ENCODE data around the gene APOL4.
A peak's percentile ranks its signal among the peaks of the same experiment; 100 is the strongest.
"Not testable (repeated sequence)": the region's sequence is repeated elsewhere in the genome, so short reads cannot be mapped to it uniquely, and the experiment has no call there.

Gene APOL4

DNA sequence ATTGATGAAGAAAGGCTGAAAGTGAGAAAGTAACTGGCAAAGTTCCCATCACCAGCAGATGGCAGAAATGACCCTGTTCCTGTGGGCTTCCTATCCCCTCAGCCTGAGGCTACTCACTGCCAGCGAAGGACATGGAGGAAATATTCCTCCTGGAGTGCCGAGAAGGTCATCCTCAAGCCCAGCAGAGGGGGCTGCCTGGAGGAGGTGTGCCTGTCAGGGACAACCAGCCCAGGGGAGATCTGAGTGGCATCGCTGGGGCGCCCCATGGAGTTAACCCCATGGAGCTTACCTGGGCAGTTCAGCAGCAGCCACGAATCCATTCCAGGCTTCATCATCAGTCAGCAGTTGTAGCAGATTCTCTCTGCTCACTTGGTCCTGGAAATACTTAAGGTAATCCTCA lies 29.4 kb upstream of the APOL4 start:
- not testable (repeated sequence) for DNase-seq

DNA sequence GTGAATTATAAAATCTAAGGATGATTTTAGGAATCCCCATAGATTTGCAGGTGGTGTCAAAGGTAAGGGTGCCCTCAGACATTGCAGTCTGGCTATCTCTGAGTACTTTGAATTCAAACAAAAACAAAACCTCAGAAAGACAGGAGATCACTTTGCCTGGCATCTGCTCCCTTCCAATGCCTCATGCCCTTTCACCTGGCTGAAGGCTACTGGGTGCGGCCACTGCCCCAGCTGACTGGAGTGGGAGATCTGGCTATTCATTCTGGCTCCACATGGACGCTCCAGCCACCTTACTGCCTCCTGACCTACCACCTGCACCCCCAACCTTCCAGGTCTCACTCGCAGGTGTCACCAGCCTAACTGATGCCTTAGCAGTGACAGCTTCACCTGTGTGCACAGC lies 28.0 kb upstream of the APOL4 start:
- DNase-seq: not testable (repeated sequence)

DNA sequence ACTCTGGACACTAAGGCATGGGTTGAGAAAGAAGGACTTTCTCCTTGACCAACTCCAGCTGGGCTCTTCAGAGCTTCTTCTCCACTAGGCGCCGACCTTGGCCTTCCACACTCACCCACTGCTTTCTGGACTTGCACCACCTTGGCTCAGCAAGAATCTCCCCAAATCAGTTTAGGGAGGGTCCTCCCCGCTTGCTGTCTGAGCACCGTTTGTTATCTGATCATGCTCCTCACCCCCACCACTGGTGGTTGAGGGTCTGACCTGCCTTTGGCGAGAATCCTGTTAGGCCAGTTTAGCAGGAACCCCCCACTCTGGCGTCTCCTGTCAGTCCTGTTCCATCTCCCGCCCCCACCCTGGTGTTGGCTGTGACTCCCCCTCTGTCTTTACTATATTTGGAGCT lies 27.3 kb upstream of the APOL4 start:
- DNase-seq: no peak

DNA sequence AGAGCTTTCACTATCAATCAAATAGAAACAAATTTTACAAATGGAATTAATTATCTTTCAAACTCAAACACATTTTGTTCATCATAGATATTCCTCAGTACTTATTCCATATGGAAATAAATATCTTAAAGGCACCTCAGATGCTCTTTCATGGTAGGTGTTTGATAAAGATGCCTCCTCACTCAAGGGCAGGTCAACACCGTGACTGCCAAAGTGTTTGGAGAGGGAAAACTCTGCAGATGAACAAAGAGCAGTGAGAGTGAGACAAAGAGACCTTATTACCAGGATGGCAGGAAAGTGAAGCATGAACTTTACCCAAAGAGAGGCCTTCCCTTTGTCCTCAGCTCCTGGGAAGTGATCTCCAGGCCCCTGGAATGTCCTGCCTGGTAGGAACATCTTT lies 26.8 kb upstream of the APOL4 start:
- DNase-seq: not testable (repeated sequence)

DNA sequence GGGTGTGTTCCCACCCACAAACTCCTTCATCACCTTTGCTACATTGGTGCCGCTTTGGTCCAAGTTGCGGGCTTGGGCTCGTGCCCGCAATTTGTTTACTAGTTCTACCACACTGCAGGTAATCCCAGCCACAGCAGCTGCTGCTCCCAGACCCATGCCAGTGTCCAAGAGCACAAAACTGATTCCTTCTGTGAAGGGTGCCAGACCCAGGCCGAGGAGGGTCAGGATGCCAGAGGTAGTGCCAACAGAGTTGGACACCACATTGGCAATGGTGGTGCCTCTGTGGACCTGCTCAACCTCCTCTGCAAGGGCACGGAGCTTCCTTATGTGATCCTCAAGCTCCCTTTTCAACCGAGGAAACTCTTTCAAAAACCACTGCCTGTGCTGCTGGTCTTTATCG lies 26.2 kb upstream of the APOL4 start:
- DNase-seq: no peak

DNA sequence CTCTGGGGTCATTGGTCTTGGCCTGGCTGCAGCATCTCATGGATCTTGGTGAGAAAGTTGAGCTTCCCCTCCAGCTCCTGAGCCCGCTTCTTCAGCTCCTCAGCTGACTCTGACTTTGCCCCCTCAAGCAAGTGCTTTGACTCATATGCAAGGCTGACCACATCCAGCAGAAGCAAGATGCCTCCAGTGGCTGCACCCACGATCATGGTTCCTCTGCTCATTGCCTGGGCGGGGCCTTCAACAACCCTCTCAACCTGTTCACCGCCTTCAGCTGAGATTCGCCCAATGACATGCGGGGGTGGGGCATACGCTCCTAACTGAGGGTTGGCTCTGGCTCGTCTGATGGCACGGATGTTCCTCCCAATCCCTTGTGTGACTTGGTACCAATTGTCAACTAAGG lies 25.8 kb upstream of the APOL4 start:
- peak in 3 of 4 experiments; percentile 51 to 58 (median 58) for DNase-seq

DNA sequence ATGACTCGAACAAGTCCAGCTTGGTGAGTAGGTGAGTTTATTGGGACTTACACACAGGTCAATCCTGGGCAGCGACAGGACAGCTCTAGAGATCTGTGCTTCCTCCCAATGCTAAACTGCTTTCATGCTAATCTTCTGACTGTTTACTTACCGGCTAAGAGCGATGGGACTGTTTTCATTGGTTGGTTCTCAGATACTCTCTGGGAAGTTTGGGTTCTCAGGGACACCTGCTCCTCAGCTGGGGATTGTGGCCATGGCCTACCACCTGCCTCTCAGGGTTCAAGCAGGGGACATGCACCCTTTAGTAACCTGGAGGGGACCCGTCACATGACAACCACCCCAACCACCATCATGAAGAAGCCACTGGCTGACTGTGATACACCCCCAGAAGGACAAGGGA lies 24.6 kb upstream of the APOL4 start:
- DNase-seq: no peak

DNA sequence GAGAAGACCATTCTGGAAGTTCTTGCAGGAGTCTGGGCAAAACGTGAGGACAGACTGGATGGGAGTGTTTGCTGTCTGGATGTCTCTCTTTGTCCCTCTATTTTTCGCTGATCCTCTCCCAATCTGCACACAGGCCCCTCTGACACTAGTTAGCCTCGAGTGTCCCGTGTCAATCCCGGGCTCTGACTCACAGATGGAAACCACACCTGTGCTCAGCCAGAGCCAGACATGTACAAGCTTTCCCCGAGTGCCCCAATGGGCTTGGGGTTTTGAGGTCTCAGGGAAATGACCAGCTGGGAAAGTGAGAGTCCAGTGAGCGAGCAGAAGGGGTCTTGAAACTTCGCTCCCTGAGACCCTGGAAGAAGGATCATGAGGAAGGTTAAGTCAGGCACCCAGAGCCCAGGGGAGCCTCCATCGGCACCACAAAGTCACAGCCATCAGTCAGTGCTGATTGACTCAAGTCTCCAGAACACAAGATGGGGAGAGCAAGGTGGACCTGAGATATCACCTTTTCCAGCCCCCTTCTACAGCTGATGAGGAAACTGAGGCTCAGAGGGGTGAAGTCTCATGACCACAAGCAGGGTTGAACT lies 23.8 kb upstream of the APOL4 start:
- DNase-seq: no peak

DNA sequence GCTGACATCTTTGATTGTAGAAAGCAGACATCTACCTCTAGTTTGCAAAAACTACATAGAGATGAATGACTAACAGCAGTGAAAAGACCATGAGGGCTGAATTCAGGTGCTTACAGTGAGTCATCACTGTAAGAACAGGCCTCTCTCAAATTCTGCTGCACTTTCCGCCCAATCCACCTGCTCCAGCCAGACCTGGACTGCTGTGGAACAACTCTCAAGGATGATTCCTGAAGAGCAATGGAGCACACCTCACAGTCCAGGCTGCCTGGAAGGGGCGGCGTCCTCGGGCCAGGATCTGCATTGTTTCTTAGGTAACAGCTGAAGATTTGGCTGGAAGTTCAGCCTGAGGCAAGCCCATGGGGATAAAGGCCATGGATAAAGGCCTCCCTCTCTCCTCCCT lies 22.6 kb upstream of the APOL4 start:
- DNase-seq: no peak

DNA sequence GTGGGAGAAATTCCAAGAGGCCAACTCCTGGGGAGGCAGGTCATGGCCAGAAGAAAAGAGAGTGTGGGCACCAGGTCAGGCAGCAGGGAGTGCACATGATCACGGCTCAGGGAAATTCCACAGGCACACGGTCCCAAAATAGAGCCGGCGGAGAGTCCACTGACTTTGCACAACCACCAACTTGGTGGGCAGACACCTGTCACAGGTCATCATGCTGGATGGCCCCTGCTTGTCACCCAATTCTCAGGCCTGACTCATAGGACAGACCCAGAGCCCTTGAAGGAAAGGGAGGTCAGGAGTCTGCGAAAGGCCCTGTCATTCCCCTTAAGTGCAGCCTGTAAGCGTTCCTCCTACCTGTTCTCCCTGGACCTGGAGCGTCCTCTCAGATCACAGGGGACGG lies 21.9 kb upstream of the APOL4 start:
- DNase-seq: no peak

DNA sequence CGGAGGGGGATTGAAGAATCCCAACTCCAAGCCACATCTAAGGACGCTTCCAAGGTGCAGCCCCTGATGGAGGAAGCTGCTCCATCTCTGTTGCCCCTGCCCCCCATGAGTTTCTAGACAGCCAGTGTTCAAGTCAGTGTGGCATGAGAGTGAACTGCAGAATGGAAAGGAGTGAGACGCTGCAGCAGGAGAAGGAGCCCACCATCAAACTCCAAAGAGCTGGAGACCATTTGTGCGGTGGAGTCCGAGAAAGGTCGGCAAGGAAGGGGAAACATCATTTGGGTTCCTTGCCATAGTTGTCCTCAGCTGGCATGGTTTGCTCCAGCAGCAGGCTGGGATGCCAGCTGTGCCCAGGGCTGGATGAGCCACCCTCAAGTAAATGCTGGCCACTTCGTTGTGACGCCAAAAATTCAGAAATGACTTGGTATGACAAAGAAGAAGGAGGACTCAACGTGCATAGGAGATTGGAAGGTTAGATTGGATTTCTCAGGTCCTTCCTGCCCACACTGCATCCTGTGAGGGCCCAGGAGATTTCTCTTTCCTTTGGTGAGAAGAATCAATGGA lies 21.4 kb upstream of the APOL4 start:
- no peak for DNase-seq

DNA sequence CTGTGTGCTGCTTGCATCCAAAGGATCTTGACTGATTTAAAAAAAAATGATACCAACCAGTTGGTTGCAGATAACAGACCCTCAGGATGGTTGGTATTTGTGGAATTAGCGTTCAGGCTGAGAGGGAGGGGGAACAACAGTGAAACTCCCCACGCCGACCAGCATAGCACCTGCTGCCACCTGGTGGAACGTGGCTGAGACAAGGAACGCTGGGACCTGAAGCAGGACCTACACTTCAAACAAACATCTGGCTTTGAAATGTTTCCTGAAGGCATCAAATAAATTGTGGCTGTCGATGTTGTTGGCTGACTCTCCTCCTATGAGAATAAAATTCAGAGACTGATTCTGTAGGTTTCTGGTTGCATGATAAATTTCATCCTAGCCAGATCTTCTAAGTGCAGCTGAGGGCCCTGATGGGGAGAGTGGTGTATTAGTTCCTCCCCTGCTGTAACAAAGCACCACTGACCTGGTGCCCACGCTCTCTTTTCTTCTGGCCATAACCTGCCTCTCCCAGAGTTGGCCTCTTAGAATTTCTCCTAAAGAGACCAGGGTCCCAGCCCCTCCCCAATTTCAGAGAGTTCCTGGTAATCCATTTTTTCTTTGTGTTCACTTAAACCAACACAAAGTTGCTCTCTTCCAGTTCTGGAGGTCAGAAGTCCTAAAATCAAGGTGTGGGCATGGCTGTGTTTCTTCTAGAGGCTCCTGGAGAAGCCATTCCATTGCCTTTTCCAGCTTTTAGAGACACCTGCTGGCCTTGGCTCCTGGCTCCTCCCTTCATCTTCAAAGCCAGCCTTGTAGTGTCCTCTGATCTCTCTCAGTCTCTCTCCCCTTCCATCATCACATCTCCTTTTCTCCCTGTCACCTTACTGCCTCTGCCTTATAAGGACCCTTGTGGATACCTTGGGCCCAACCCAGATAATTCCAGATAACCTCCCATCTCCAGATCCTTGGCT lies 20.5 kb upstream of the APOL4 start:
- DNase-seq: peak; percentile 47 to 59 (median 52)

DNA sequence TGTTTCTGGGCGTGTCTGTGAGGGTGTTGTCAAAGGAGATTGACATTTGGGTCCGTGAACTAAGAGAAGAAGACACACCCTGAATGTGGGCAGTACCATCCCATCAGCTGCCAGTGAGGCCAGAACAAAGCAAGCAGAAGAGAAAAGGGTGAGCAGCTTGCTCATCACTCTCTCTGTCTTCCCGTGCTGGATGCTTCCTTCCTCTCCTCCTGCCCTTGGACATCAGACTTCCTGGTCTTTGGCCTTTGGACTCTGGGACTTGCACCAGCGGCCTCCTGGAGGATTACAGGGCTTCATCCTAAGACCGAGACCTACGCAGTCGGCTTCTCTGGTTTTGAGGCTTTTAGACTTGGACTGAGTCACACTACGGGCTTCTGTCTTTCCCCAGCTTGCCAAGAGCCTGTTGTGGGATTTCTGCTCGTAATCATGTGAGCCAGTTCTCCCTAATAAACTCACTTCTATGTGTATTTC lies 18.9 kb upstream of the APOL4 start:
- peak; percentile 28 to 69 (median 53) for DNase-seq

DNA sequence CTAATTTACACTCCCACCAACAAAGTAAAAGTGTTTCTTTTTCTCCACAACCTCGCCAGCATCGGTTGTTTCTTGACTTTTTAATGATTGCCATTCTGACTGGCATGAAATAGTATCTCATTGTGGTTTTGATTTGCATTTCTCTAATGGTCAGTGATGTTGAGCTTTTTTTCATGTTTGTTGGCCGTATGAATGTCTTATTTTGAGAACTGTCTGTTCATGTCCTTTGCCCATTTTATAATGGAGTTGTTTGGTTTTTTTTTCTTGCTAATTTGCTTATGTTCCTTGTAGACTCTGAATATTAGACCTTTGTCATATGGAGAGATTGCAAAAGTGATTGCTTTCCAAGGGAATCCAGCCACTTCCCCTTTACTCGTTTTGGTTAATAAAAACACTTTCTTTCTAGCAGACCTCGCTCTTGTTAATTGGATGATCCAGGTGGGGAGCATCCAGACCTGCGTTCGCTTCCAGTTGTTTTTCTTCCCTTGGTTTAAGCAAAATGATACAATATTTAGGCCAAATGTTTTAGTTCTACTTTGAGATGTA lies 17.1 kb upstream of the APOL4 start:
- DNase-seq: peak in 2 of 4 experiments; percentile 44 to 50

DNA sequence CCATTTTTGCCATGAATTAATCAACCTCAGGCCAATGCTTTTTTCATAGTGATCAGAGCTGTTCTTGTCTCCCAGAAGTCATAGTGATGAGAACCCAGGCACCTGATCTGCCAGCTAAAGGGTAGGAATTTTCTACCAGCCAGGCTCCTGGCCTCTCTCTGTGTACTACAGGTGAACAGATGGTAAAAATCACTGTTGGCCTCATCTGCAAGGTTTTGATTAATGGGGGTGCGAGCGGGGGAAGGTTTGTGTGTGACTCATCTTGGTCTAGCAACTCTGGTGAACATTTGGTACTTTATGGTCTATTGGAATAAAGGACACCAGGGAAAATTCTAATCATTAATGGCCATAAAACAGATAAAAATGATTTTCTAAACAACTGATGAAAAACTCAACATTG lies 14.4 kb upstream of the APOL4 start:
- no peak for DNase-seq

DNA sequence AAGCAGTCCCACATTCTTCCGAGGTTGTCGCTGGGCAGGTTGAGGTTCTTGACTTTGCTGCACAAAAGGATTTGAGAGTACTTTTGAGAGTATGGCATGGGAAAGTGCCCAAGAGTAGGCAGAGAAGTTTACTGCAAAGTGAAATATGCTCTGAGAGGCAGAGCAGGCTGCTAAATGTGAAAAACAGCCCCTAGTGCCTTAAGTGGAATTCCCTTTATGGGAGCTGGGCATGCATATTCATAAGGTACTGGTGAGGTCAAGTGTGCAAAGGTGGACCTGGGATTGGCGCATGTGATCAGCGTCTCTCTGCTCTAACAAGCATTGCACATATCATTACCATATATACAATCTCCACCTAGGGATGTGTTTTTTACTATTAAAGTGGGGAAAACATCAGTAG lies 12.0 kb upstream of the APOL4 start:
- no peak for DNase-seq

DNA sequence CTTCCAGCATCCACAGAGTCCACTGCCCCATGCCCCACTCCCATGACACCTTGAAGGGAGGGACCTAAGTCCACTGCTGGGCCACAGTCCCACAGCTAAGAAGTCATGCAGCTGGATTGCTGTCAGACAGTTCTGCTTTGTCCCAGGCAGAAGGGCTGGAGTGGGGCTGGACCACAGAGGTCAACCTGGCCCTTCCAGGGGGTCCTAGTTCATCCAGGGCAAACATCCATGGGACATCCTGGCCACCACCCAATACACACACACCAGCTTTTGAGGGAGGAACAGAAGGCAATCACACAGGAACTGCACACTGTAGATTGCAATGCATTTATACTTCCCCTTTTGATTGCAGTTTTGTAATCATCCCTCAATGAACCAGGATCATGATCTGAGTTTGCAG lies 11.3 kb upstream of the APOL4 start:
- peak; percentile 27 to 73 (median 63) for DNase-seq

DNA sequence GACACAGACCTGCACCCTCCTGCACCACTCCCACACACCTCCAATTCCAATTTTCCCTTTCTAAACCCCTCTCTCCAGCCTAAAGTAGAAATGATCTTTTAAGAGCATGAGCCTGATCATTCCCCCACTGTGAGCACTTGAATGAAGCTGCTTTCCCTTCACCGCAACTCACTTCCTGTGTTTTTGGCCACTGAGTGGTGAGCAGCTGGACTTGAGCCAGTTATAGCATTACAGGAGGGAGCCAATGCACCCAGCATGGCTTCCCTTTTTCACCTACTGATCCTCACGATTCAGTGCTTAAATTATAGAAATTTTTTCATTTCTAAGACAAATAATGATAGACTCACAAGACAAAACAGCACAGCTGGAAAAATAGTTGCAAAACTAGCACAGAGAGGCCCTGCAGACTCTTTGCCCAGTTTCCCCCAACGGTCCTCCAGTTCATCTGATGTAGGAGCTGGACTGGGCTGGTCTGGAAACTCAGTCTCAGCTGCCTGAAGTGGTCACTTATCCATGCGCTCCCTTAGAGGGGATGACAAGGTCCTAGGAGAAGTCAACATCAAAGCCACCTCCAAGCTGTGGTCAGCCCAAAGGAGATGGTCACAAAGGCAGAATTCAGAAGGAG lies 9.7 kb upstream of the APOL4 start:
- peak; percentile 66 to 78 (median 74) for DNase-seq

DNA sequence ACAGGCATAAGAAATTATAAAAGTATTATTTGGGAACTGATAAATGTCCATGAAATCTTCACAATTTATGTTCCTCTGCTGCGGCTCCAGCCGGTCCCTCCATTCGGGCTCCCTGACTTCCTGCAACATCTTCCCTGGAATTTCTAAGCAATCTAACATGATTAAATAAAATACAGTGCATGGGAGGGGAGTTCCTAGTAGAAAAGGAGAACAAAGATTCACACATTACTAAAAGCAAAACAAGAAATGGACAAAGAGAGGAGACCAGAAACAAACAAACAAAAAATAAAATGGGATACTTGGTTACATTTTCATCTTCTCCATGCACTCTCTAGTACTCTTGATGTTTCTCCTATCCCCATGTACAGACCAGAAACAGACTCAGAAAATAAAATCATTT lies 8.6 kb upstream of the APOL4 start:
- peak in 2 of 4 experiments; percentile 21 to 46 for DNase-seq

DNA sequence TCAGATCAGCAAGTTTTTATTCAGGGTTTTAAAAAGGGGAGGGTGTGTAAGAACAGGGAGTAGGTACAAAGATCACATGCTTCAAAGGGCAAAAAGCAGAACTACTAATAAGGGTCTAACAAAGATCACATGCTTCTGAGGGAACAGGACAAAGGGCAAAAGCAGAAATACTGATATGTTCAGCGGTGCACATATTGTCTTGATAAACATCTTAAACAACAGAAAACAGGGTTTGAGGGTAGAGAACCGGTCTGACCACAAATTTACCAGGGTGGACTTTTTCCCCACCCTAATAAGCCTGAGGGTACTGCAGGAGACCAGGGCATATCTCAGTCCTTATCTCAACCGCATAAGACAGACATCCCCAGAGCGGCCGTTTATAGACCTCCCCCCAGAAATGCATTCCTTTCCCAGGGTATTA lies 7.9 kb upstream of the APOL4 start:
- peak in 1 of 4 experiments; percentile 33 for DNase-seq

DNA sequence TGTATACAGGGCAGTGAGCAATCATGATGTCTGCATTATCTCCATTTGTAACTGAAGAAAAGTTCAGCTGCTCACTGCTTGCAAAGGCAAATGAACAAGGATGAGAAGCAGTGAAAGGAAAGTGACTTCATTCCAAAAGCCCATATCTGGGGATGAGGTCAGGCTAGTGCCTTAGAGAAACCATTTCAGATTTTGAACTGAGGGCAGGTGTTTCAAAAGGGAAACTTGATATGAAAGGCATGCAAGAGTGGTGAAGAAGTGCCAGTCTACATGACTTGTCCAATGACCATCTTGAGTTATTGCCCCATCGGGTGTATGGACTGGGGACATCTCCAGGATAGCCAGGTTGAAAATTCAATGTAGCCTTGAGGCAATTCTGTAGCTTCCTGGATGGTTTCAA lies 7.3 kb upstream of the APOL4 start:
- no peak for DNase-seq

DNA sequence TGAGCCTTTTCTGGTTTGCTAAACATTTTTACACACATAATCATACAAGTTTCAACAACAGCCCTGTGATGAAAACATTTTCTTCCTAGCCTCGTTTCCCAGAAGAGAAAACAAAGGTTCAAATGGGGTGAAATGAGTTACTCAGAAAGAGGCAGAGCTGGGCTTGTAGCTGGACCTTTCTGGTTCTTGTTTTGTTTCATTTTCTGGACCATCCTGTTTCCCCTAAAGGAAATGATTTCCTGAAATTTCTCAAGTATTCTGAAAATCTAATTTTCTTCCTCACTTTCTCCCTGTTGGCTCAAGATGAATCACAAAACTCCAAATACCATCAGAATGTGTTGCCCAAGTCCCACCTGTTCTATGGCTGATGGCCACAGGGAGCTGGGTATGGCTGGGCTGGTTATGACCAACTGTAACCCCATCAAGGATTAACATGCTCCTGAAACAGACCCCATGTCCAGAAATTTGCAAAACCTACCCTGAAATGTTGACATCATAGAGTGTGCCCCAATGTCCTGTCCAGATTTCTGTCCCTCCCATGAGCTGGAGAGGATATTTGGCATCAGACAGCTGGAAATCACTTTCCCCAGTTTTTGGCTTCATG lies 6.7 kb upstream of the APOL4 start:
- DNase-seq: no peak

Data from suppressor macrophage (primary cell).